Measurements from ENCODE around the gene FILIP1L.

GRCh38 chr3:99794485-99794884 is 319.8 kb downstream of the FILIP1L start:
- TF ChIP-seq TAF1 (IDR thresholded peaks at IDR 0.05; ENCODE audit: borderline replicate concordance, insufficient read depth, low read length): no peak
- no peak for TF ChIP-seq POLR2AphosphoS5 (IDR thresholded peaks at IDR 0.05; ENCODE audit: low read depth, low read length)
- no peak for TF ChIP-seq SIN3A (IDR thresholded peaks at IDR 0.05; ENCODE audit: borderline replicate concordance, insufficient read depth, low read length)
